ENCODE data around the gene CHCHD2. TPM values are rescaled to one million over a fixed set of nuclear protein-coding genes. Genes with fewer than 3 reads are reported as not detected.
"Not testable (repeated sequence)": the region's sequence is repeated elsewhere in the genome, so short reads cannot be mapped to it uniquely, and the experiment has no call there.

Gene CHCHD2
- total RNA-seq, 2 experiments from 2014 or later: 454 to 534 TPM

DNA sequence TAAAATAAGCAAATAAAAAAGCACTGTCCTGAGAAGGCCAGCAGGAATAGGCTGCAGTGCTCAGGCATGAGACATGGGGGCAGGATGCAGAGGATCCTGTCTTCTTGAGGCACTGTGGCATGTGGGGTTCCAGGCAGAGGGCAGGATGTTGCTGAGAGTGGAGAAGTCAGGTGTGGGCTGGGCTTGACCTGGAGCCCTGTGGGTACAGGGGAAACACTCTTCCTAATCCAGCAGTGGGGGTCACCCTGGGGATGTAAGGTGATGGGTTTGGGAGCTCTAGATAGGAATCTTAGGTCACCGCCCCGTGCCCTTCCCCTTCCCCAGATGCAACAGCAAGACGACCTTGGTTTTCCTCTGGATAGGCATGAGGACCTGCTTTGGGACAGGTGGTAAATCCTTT lies 28.6 kb downstream of the CHCHD2 start:
- H3K9me3 Mint-ChIP-seq (ENCODE audit: low read depth): no peaks in the 10 kb centered on the region
- no peak overlapping the region for H3K27ac Mint-ChIP-seq
- no peak for ATAC-seq
- no peak for DNase-seq
- no peaks in the 10 kb centered on the region for H3K27me3 Mint-ChIP-seq
- peaks cover 14% of the 10 kb centered on the region for H3K36me3 Mint-ChIP-seq
- CTCF ChIA-PET: interaction anchor here (1.0 kb wide), 1 partner anchor 14 kb away, joined by 6 read pairs; the partner anchor contains the start of gene SUMF2
- no peak overlapping the region for H3K4me3 Mint-ChIP-seq
- H3K4me1 Mint-ChIP-seq: peaks cover 3% of the 10 kb centered on the region

DNA sequence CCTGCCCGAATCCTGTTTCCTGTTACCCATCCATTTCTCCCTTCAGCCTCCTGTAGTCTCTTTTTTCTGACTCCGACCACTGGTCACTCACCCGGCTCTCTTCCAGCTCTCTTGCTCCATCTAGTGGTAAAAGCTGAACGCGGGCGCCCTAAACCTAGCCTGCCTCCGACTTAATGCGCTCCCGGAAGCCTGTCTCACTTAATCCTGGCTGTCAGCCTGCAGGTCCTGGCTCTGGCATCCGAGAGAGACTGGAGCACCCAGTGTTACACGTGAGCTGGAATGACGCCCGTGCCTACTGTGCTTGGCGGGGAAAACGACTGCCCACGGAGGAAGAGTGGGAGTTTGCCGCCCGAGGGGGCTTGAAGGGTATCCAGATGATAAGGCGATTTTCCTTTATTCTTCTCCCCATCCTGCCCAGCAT lies 31.9 kb downstream of the CHCHD2 start:
- Mint-ChIP-seq H3K27me3 (no peaks in the 10 kb centered on the region), H3K27ac (peak overlapping the region; percentile 33), H3K36me3 (peaks cover 20% of the 10 kb centered on the region), H3K4me3 (no peak overlapping the region), H3K9me3 (ENCODE audit: low read depth) (no peaks in the 10 kb centered on the region), H3K4me1 (peaks cover 3% of the 10 kb centered on the region)
- ATAC-seq: peak; percentile 83
- DNase-seq: peak; percentile 75
- CTCF ChIA-PET: interaction anchor here (0.6 to 3.1 kb wide), 21 partner anchors 9 to 433 kb away, joined by 3 to 20 read pairs (median 6); partner anchors contain the start of genes CCT6A, CHCHD2, PHKG1 and PSPH

DNA sequence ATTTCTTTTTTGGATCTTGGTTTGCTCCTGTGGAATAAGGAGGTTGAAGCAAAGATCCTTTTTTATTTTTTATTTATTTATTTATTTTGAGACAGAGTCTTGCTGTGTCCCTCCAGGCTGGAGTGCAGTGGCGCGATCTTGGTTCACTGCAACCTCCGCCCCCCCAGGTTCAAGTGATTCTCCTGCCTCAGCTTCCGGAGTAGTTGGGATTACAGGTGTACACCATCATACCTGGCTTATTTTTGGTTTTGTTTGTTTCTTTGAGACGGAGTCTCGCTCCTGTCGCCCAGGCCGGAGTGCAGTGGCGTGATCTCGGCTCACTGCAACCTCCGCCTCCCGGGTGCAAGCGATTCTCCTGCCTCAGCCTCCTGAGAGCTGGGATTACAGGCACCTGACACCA lies 39.9 kb downstream of the CHCHD2 start:
- DNase-seq; ATAC-seq; H3K9me3 Mint-ChIP-seq (ENCODE audit: low read depth); H3K27ac Mint-ChIP-seq; H3K4me3 Mint-ChIP-seq; H3K27me3 Mint-ChIP-seq: not testable (repeated sequence)
- peaks cover 39% of the 10 kb centered on the region for H3K36me3 Mint-ChIP-seq
- CTCF ChIA-PET: interaction anchor here (0.9 to 4.2 kb wide), 5 partner anchors 8 to 425 kb away, joined by 3 to 20 read pairs (median 5); partner anchors contain the start of genes CCT6A and PSPH
- H3K4me1 Mint-ChIP-seq: peaks cover 32% of the 10 kb centered on the region

DNA sequence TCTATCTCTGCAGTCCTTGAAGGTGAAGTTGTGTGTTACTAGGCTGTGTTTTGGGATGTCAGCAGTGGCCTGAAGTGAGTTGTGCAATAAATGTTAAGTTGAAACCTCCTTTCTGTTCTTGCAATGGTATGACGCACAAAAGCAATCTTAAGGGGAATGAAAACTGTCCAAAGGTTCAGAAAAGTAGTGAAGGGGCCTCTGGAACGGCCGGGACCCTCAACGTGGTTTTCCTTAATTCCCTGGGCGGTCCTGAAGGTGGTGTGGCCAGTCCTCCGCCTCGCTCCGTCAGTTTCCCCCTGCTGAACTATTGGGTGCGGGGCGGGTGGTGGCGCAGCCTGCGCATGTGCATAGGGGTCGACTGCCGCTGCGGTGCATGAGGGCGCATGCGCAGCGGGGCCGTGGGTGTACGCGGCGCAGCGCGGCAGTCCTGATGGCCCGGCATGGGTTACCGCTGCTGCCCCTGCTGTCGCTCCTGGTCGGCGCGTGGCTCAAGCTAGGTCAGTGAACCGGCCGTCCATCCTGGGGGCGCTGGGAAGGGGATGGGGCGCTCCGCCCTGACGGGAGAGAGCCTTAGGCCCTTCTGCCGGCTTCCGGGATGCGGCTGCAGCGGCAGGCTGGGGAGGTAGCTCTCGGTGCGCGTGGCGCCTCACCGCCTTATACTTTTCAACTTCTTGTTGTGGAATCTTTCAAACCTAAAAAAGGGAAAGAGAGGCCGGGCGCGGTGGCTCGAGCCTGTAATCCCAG lies 42.2 kb downstream of the CHCHD2 start, which contains the start of gene SUMF2:
SUMF2 (plus strand) TSS at position 405 of the 744 bp plus-strand sequence; CDS start at position 431, 26 bp downstream.
- no peaks in the 10 kb centered on the region for H3K9me3 Mint-ChIP-seq (ENCODE audit: low read depth)
- ATAC-seq (peak; percentile 95), DNase-seq (peak; percentile 91)
- peaks cover 48% of the 10 kb centered on the region for H3K36me3 Mint-ChIP-seq
- H3K4me3 Mint-ChIP-seq: peak within 1 kb of the TSS; percentile 89
- peak within 1 kb of the TSS; percentile 92 for H3K27ac Mint-ChIP-seq
- no peaks in the 10 kb centered on the region for H3K27me3 Mint-ChIP-seq
- CTCF ChIA-PET: interaction anchor here (1.0 to 4.2 kb wide), 7 partner anchors 9 to 491 kb away, joined by 3 to 20 read pairs (median 11); partner anchors contain the start of genes CCT6A, CHCHD2, NIPSNAP2 and PSPH
- peaks cover 45% of the 10 kb centered on the region for H3K4me1 Mint-ChIP-seq

DNA sequence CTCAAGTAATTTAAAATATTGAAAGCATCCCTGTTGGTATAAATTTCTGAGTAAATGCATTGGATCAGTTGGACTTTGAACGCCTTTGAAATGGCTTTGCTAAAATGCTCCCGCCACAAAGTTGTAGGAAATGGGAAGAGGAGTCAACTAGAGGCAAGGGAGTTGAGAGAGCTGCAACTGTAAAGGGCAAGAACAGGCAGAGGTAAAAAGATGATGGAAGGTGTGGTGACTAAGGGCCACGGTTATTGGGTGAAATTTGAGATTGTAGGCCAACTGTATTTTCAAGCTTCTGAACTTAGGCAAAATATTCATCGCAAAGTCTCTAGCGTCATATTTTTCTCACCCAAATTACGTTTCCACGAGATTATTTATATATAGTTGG lies 42.8 kb downstream of the CHCHD2 start:
- H3K27me3 Mint-ChIP-seq: no peaks in the 10 kb centered on the region
- no peak for ATAC-seq
- no peak for DNase-seq
- peak overlapping the region; percentile 92 for H3K27ac Mint-ChIP-seq
- H3K36me3 Mint-ChIP-seq: peaks cover 50% of the 10 kb centered on the region
- H3K4me1 Mint-ChIP-seq: peaks cover 45% of the 10 kb centered on the region
- H3K9me3 Mint-ChIP-seq (ENCODE audit: low read depth): no peaks in the 10 kb centered on the region
- peak overlapping the region; percentile 89 for H3K4me3 Mint-ChIP-seq
- CTCF ChIA-PET: interaction anchor here (1.7 to 4.2 kb wide), 4 partner anchors 11 to 99 kb away, joined by 6 to 20 read pairs (median 10); partner anchors contain the start of genes CCT6A, NIPSNAP2 and PSPH

DNA sequence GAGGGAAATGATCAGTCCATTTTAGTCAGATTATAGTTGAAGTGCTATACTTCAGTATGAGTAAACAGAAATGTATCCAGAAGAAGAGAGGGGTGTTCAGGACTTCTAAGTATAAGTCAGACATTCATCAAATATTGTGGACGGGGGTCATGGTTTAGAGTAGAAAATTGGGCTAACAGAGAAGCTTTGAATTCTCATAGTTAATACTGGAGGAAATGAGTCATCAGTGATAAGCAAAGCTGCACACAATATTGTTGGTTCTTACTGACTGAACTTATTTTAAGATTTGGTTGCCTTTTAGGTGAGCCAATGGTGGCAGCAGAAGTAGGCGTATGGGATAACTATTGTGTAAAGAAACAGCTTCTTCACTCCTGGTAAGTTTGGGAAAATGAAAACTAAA lies 43.9 kb downstream of the CHCHD2 start:
- peaks cover 57% of the 10 kb centered on the region for H3K36me3 Mint-ChIP-seq
- H3K4me1 Mint-ChIP-seq: peaks cover 51% of the 10 kb centered on the region
- ATAC-seq (no peak), DNase-seq (no peak)
- CTCF ChIA-PET: interaction anchor here (1.0 to 3.8 kb wide), 3 partner anchors 8 to 98 kb away, joined by 3 to 15 read pairs (median 6); partner anchors contain the start of genes CCT6A, NIPSNAP2 and PSPH
- H3K4me3 Mint-ChIP-seq: no peak overlapping the region
- no peaks in the 10 kb centered on the region for H3K27me3 Mint-ChIP-seq
- peak overlapping the region; percentile 82 for H3K27ac Mint-ChIP-seq
- H3K9me3 Mint-ChIP-seq (ENCODE audit: low read depth): no peaks in the 10 kb centered on the region

DNA sequence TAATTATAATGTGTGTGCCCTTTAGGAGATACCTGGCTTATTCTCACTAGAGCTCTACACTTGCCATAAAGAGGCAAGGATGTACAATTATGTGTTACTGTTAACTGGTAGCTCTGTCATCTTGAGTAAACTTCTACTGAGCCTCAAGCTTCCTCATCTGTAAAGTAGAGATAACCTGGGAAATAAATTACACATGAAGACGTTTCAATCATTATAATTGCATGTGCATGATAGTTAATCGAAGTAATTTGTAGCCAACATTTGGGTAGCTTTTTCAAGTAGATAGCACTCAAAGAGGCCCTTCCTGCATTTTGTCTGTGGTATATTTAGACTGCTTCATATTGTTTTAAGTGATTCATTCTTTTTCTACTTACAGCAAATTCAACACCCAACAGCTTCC lies 52.3 kb downstream of the CHCHD2 start:
- Mint-ChIP-seq H3K9me3 (ENCODE audit: low read depth) (no peaks in the 10 kb centered on the region), H3K4me1 (peaks cover 53% of the 10 kb centered on the region), H3K27me3 (no peaks in the 10 kb centered on the region), H3K36me3 (peaks cover 54% of the 10 kb centered on the region), H3K4me3 (no peak overlapping the region), H3K27ac (peak overlapping the region; percentile 64)
- no peak for DNase-seq
- CTCF ChIA-PET: interaction anchor here (1.1 kb wide), 1 partner anchor 20 kb away, joined by 5 read pairs; no protein-coding TSS in a partner anchor
- ATAC-seq: no peak

DNA sequence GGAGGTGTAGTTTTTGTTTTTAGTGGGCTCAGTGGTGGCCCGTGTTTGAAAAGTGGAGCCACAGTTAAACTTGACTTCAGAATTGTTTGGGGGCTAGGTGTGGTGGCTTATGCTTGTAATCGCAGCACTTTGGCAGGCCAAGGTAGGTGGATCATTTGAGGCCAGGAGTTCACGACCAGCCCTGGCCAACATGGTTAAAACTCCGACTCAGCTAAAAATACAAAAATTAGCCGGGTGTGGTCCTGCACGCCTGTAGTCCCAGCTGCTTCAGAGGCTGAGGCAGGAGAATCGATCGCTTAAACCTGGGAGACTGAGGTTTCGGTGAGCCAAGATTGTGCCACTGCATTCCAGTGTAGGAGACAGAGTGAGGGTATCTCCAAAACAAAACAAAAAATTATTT lies 52.9 kb downstream of the CHCHD2 start:
- H3K4me3 Mint-ChIP-seq: peak overlapping the region; percentile 87
- H3K27ac Mint-ChIP-seq: peak overlapping the region; percentile 46
- CTCF ChIA-PET: interaction anchor here (1.1 kb wide), 1 partner anchor 21 kb away, joined by 5 read pairs; no protein-coding TSS in a partner anchor
- ATAC-seq (no peak), DNase-seq (no peak)
- peaks cover 49% of the 10 kb centered on the region for H3K36me3 Mint-ChIP-seq
- peaks cover 53% of the 10 kb centered on the region for H3K4me1 Mint-ChIP-seq
- H3K9me3 Mint-ChIP-seq (ENCODE audit: low read depth): no peaks in the 10 kb centered on the region
- no peaks in the 10 kb centered on the region for H3K27me3 Mint-ChIP-seq

Other genes with a start within 250 kb of the CHCHD2 start
- not detected for gene SEPTIN14, start 243.7 kb downstream of the CHCHD2 start, total RNA-seq
- under 1 TPM; 0.44 to 0.96 TPM for gene ZNF713, start 219.0 kb downstream of the CHCHD2 start, total RNA-seq
- gene MRPS17, start 154.6 kb downstream of the CHCHD2 start, total RNA-seq: 10 to 100 TPM; 14.3 to 20.3 TPM
- gene NIPSNAP2, start 141.9 kb downstream of the CHCHD2 start, total RNA-seq: 10 to 100 TPM; 28.6 to 29.0 TPM
- gene PSPH, start 55.0 kb downstream of the CHCHD2 start, total RNA-seq: 10 to 100 TPM; 12.4 to 22.2 TPM
- 100 to 1,000 TPM; 120 to 181 TPM for gene CCT6A, start 54.7 kb downstream of the CHCHD2 start, total RNA-seq
- gene SUMF2, start 42.2 kb downstream of the CHCHD2 start, total RNA-seq: 100 to 1,000 TPM; 115 to 145 TPM
- gene PHKG1, start 13.5 kb downstream of the CHCHD2 start, total RNA-seq: 1 to 10 TPM; 1.8 to 2.5 TPM
- not detected for gene NUPR2, start 9.9 kb upstream of the CHCHD2 start, total RNA-seq